NT2/D1 (cell line): ENCODE measurements around the gene ABLIM2.

ENCODE experiments used
- DNase-seq: peaks from one replicate; pipeline ENCODE4 v3.0.0-alpha.2; 2011; ENCODE audit warnings: low read depth, low spot score
- H3K27me3 ChIP-seq: 2 replicates; pipeline ENCODE4 v1.6.0; 2011; ENCODE audit warnings: mild to moderate bottlenecking; ENCODE audit not compliant: insufficient read length, insufficient read depth
- H3K36me3 ChIP-seq: 2 replicates; pipeline ENCODE4 v1.6.1; 2011; ENCODE audit warnings: mild to moderate bottlenecking, low read length, mixed read lengths; ENCODE audit not compliant: insufficient read depth, insufficient read length
- H3K4me1 ChIP-seq: 2 replicates; pipeline ENCODE4 v1.5.1; 2011; ENCODE audit not compliant: insufficient read depth, insufficient read length
- H3K4me3 ChIP-seq: 2 replicates; pipeline ENCODE4 v1.5.1; 2011; ENCODE audit warnings: low read depth; ENCODE audit not compliant: insufficient read length
- H3K9ac ChIP-seq: 2 replicates; pipeline ENCODE4 v1.6.0; 2011; ENCODE audit warnings: low read depth; ENCODE audit not compliant: insufficient read length
- H3K9me3 ChIP-seq: 2 replicates; pipeline ENCODE4 v1.5.1; 2011; ENCODE audit warnings: mild to moderate bottlenecking, low read length; ENCODE audit not compliant: insufficient read depth
- SUZ12 ChIP-seq: IDR thresholded peaks from 2 replicates; pipeline ENCODE4 v1.6.1; 2011; ENCODE audit not compliant: insufficient read length, insufficient read depth; ENCODE audit errors: extremely low read depth
- YY1 ChIP-seq: IDR thresholded peaks from 2 replicates; pipeline ENCODE4 v1.6.1; 2011; ENCODE audit not compliant: insufficient read length, insufficient read depth
- ZNF274 ChIP-seq: IDR thresholded peaks from 2 replicates; pipeline ENCODE4 v1.6.1; 2011; ENCODE audit warnings: mild to moderate bottlenecking, low read depth, low read length

Gene ABLIM2

GRCh38 chr4:8121292-8122015 is 37.2 kb downstream of the ABLIM2 start:
- H3K4me3 ChIP-seq = no peak overlapping the region
- no peak for DNase-seq
- H3K9me3 ChIP-seq = no peaks in the 10 kb centered on the region
- no peaks in the 10 kb centered on the region for H3K36me3 ChIP-seq
- TF ChIP-seq SUZ12 = no peak
- TF ChIP-seq YY1 = no peak
- TF ChIP-seq ZNF274 = no peak
- H3K4me1 ChIP-seq = no peaks in the 10 kb centered on the region
- no peak overlapping the region for H3K9ac ChIP-seq
- no peaks in the 10 kb centered on the region for H3K27me3 ChIP-seq

GRCh38 chr4:8120501-8120900 is 38.1 kb downstream of the ABLIM2 start:
- no peaks in the 10 kb centered on the region for H3K36me3 ChIP-seq
- no peaks in the 10 kb centered on the region for H3K4me1 ChIP-seq
- H3K27me3 ChIP-seq = no peaks in the 10 kb centered on the region
- DNase-seq = no peak
- TF ChIP-seq YY1 = no peak
- TF ChIP-seq ZNF274 = no peak
- no peak for TF ChIP-seq SUZ12
- no peak overlapping the region for H3K9ac ChIP-seq
- H3K9me3 ChIP-seq = no peaks in the 10 kb centered on the region
- H3K4me3 ChIP-seq = no peak overlapping the region

GRCh38 chr4:8119877-8120276 is 38.7 kb downstream of the ABLIM2 start:
- no peaks in the 10 kb centered on the region for H3K4me1 ChIP-seq
- DNase-seq = no peak
- no peaks in the 10 kb centered on the region for H3K27me3 ChIP-seq
- no peaks in the 10 kb centered on the region for H3K36me3 ChIP-seq
- H3K4me3 ChIP-seq = no peak overlapping the region
- no peak overlapping the region for H3K9ac ChIP-seq
- TF ChIP-seq YY1 (no peak), ZNF274 (no peak), SUZ12 (no peak)
- no peaks in the 10 kb centered on the region for H3K9me3 ChIP-seq

GRCh38 chr4:8118531-8118930 is 40.1 kb downstream of the ABLIM2 start:
- Histone ChIP-seq H3K9me3 (no peaks in the 10 kb centered on the region), H3K4me3 (no peak overlapping the region), H3K4me1 (no peaks in the 10 kb centered on the region), H3K9ac (no peak overlapping the region), H3K27me3 (no peaks in the 10 kb centered on the region), H3K36me3 (no peaks in the 10 kb centered on the region)
- no peak for DNase-seq
- no peak for TF ChIP-seq ZNF274
- no peak for TF ChIP-seq YY1
- no peak for TF ChIP-seq SUZ12

GRCh38 chr4:8118035-8118434 is 40.6 kb downstream of the ABLIM2 start:
- no peaks in the 10 kb centered on the region for H3K4me1 ChIP-seq
- no peaks in the 10 kb centered on the region for H3K27me3 ChIP-seq
- DNase-seq = no peak
- H3K4me3 ChIP-seq = no peak overlapping the region
- no peaks in the 10 kb centered on the region for H3K36me3 ChIP-seq
- no peak overlapping the region for H3K9ac ChIP-seq
- H3K9me3 ChIP-seq = no peaks in the 10 kb centered on the region
- TF ChIP-seq YY1 = no peak
- no peak for TF ChIP-seq SUZ12
- TF ChIP-seq ZNF274 = no peak

- Histone ChIP-seq H3K9me3 (no peaks in the 10 kb centered on the region), H3K27me3 (no peaks in the 10 kb centered on the region), H3K36me3 (no peaks in the 10 kb centered on the region), H3K9ac (no peak overlapping the region), H3K4me1 (peaks cover 4% of the 10 kb centered on the region), H3K4me3 (no peak overlapping the region)
- peak; percentile 61 for DNase-seq
- TF ChIP-seq ZNF274 (no peak), SUZ12 (no peak), YY1 (no peak)
Measured at GRCh38 chr4:8117278-8117682, 41.3 kb downstream of the ABLIM2 start.

- TF ChIP-seq ZNF274 (no peak), SUZ12 (no peak), YY1 (no peak)
- Histone ChIP-seq H3K9me3 (no peaks in the 10 kb centered on the region), H3K4me3 (no peak overlapping the region), H3K27me3 (no peaks in the 10 kb centered on the region), H3K36me3 (no peaks in the 10 kb centered on the region), H3K9ac (no peak overlapping the region), H3K4me1 (peaks cover 12% of the 10 kb centered on the region)
- no peak for DNase-seq
Measured at GRCh38 chr4:8115916-8116315, 42.7 kb downstream of the ABLIM2 start.

- no peak overlapping the region for H3K9ac ChIP-seq
- TF ChIP-seq SUZ12 (no peak), YY1 (no peak), ZNF274 (no peak)
- no peak for DNase-seq
- H3K9me3 ChIP-seq = no peaks in the 10 kb centered on the region
- no peak overlapping the region for H3K4me3 ChIP-seq
- peaks cover 17% of the 10 kb centered on the region for H3K4me1 ChIP-seq
- no peaks in the 10 kb centered on the region for H3K27me3 ChIP-seq
- no peaks in the 10 kb centered on the region for H3K36me3 ChIP-seq
Measured at GRCh38 chr4:8115203-8115520, 43.5 kb downstream of the ABLIM2 start.
